Cardiac fibroblast (primary cell): ENCODE results near the gene KDM2A.

Source experiments
- DNase-seq, 2 donors: peaks; one replicate each; pipeline versions ENCODE4 v3.0.0 to v3.0.0-alpha.2; 2010; ENCODE audit warnings: low read depth in 2 of 2
- H3K4me3 ChIP-seq, 2 donors: replicated peaks in 1 of 2; 1 replicate in 1 of 2; 2 replicates in 1 of 2; pipeline ENCODE4 v1.5.1; 2011; ENCODE audit warnings: low read depth in 2 of 2, low read length in 2 of 2, mild to moderate bottlenecking in 2 of 2, moderate library complexity in 1 of 2
- TF ChIP-seq, protein P1 (sequence below): IDR thresholded peaks from one replicate; pipeline ENCODE4 v1.5.1; 2011; ENCODE audit warnings: low read depth, mild to moderate bottlenecking, low read length, inconsistent platforms

Gene KDM2A

DNA sequence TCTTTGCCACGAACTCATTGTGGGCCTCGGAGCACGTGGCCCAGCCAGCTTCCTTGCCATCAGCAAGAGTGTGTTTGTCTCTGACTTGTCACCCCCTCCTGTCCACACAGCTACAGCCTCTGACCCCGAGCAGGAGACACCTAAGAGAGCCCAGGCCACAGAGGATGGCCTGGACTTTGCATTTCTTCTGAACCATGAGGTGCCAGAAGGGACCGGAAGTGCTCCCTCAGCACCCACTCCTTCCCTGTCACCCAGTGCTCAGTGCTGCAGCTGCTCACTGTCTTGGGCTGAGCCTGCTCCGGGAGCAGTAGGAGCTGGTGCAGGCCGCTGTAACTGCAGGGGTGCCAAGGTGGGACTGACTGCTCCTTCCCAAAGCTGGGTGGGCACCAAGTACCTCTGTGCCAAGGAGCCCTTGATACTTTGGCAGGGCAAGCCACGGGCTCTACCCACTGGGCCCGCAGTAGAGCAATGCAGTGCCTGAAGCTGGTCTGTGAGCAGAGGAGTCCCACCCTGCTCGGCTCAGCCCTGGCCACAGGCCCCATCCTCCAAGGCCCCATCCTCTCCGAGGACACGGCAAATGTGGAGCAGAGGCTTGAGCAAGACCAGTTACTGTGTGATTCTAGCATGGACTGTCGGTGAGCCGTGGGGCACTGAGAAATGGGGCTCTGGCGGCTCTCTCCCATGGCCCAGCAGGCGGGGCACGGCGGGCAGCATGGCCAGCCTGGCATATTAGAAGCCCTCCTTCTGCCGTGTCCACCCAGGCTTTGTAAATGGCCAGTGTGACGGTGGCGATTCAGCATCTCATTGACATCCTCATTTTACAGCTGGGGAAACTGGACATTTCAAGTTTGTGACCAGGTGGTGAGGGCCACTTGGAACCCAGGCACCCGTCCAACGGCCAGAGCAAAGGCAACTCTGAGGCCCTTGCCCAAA is 153.5 kb downstream of the KDM2A start:
- DNase-seq: no peak
- H3K4me3 ChIP-seq: no peak overlapping the region
- TF ChIP-seq, protein P1, sequence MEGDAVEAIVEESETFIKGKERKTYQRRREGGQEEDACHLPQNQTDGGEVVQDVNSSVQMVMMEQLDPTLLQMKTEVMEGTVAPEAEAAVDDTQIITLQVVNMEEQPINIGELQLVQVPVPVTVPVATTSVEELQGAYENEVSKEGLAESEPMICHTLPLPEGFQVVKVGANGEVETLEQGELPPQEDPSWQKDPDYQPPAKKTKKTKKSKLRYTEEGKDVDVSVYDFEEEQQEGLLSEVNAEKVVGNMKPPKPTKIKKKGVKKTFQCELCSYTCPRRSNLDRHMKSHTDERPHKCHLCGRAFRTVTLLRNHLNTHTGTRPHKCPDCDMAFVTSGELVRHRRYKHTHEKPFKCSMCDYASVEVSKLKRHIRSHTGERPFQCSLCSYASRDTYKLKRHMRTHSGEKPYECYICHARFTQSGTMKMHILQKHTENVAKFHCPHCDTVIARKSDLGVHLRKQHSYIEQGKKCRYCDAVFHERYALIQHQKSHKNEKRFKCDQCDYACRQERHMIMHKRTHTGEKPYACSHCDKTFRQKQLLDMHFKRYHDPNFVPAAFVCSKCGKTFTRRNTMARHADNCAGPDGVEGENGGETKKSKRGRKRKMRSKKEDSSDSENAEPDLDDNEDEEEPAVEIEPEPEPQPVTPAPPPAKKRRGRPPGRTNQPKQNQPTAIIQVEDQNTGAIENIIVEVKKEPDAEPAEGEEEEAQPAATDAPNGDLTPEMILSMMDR: no peak

DNA sequence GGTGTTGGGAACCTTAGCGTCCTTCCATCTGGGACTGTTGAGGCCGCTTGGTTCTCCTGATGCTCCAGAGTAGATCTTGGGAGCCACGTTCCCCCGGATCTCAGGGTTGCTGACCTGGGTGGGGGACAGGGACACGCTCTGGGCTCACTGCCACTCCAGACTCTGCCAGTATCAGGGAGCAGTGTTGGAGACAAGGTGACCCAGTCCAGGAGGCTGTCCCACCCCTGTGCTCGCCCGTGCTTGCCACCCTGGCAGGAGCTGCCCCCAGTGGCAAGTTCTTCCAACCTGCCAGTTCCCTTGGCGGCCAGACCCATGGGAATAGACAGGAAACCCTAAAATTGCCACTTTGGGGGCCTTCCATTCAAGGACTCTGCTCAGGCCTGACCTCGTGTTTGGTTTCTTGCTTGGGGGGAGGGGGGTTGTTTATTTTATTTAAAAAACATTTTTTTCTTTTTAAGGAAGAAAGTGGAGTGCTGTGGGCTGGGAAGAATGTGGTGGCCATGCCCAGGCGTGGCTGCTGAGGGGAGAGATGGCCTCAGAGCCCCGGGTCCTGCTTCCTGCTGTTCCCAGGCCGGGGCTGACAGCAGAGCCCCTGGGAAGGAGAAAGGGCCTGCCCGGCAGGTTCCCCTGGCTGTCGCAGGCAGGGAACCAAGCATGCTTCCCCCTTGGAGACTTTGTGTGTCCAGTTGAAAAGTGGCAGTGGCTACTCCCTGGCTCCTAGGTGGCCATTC is 154.4 kb downstream of the KDM2A start:
- no peak for DNase-seq
- H3K4me3 ChIP-seq: no peak overlapping the region
- TF ChIP-seq, protein P1: no peak

DNA sequence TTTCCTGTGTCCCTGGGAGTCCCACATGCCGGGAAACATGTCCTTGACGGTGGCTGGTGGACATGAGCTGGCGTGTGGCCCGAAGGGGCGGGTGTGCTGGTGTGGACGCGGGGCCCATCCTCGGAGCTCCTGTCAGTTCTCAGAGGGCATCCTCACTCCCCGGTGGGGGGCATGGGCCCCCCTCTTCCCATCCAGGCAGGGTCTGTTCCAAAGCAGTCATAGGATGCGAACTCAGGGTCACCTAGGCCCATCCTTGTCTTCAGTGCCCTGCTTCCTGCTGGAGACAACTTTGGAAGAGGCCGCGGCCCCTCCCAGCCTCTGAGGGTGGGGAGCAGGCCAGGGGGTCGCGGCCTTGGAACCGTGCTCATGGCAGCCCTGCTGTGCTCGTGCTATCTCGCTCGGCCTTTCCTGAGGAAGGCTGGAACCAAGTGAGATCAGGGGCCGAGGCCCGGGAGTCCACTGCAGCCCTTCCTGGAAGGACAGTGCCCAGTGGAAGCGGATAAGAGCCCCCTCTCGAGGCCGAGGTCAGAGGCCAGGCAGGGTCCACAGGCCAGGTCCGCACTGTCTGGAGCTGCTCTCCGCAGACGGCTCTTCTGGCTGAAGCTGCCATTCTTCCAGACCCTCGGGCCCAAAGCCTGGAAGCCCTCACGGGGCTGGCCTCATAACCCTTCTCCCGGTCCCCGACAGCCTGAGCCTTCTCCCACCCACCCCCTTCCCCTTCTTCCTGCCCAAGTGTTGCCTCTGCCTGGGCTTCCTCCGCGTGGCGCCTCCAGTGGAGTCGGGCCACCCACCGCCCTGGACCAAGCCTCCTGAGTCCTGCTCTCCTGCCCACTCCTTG is 155.9 kb downstream of the KDM2A start:
- TF ChIP-seq, protein P1: no peak
- no peak overlapping the region for H3K4me3 ChIP-seq
- no peak for DNase-seq

DNA sequence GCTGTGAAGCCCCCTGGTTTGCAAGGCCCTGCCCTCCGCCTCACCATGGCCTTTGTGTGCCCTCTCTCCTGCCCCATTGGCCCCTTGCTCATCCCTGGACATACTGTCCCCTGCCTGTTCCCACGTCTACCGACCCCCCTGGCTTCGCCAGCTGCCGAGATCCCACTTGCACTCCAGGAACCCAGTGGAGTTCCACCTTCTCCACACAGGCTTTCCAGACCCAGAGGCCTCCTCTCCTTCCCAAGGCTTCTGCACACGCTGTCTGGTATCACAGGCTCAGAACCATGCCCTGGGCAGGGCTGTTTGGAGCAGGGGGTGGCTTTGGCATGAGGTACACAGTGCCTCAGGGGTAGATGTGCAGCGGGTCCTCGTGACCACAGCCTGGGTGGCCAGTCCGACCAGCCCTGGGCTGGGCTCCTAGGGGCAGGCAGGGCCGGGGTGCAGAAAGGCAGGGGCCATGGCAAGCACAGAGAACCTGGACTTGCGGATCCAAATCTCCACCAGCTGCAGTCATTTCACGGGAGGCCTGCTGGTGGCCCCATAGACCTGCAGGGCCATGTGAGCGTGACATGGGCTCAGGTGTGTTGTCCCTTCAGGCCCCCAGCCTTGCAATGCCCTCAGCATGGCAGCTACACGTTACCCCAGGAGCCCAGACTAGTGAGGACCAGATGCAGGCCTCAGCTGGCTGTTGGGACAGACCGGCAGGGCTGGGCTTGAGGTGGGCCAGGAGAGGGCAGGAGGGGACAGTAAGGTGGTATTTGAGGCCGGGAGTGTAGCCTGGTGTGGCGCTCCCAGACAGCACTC is 156.7 kb downstream of the KDM2A start:
- TF ChIP-seq, protein P1: no peak
- no peak overlapping the region for H3K4me3 ChIP-seq
- no peak for DNase-seq

DNA sequence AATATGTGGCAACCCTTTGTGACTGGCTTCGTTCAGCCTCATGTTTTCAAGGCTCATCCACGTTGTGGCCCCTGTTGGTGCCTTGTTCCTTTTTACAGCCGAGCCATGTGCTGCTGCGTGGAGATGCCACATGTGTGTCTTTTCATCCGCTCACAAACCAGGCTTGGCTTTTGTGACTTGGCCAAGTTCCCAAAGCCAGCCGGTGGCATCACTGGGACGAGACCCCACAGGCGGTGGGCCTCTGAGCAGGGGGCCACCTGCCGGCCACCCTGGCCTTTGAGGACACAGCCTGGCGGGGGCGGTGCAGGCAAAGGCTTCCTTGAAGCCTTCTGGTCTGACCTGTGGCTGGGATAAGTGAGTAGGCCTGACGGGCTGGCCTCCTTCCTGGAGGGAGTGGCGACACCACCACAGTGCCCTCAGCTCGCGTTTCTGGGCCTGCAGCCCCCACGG is 157.7 kb downstream of the KDM2A start:
- TF ChIP-seq, protein P1: peak; percentile 21
- peak; percentile 41 to 49 for DNase-seq
- peak overlapping the region in 1 of 2 donors; percentile 46 for H3K4me3 ChIP-seq
